HG03159 (cell line): Measurements from ENCODE around the gene BLOC1S1.
"Not testable (repeated sequence)": the region's sequence is repeated elsewhere in the genome, so short reads cannot be mapped to it uniquely, and the experiment has no call there.

ENCODE experiments used
- ATAC-seq: cut with Tn5 transposase; IDR thresholded peaks from one replicate; pipeline ENCODE4 v1.9.1; 2021; ENCODE audit warnings: mild to moderate bottlenecking, moderate library complexity; ENCODE audit not compliant: unreplicated experiment

The BLOC1S1 gene

GRCh38 chr12:55743406-55744339, 27.8 kb downstream of the BLOC1S1 start:
- ATAC-seq = peak; percentile 40

DNA sequence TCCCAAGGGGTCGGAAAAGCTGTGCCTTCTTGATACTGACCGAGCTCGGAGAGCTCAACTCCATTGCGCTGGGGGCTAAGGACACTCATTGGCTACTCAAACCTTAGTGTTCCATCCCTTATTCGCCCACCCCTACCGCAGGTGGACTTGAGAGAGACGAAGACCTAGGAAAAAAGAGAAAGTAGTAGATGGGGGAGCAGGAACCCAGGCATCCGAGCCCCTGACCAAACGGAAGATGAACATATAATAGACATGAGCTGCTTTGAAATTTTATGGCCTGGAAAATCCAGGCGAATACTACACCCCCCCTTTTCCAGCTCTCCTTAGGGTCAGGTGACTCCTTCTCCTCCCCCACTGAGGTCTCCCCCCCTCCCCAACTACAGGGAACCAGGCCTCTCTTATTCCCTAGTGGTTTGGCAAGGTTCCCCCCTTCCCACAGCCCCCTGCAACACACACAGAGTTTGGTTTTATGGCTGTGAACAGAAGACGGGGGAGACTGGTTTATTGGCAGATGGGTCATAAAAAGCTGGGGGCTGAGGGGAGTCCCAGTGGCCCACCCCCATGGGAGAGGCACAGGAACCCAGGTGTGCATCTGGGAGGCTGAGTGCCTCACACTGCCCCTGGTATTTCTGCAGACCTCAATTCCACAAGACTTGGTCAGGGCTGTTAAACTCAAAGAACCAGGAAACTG, 28.6 kb downstream of the BLOC1S1 start:
- ATAC-seq = no peak

DNA sequence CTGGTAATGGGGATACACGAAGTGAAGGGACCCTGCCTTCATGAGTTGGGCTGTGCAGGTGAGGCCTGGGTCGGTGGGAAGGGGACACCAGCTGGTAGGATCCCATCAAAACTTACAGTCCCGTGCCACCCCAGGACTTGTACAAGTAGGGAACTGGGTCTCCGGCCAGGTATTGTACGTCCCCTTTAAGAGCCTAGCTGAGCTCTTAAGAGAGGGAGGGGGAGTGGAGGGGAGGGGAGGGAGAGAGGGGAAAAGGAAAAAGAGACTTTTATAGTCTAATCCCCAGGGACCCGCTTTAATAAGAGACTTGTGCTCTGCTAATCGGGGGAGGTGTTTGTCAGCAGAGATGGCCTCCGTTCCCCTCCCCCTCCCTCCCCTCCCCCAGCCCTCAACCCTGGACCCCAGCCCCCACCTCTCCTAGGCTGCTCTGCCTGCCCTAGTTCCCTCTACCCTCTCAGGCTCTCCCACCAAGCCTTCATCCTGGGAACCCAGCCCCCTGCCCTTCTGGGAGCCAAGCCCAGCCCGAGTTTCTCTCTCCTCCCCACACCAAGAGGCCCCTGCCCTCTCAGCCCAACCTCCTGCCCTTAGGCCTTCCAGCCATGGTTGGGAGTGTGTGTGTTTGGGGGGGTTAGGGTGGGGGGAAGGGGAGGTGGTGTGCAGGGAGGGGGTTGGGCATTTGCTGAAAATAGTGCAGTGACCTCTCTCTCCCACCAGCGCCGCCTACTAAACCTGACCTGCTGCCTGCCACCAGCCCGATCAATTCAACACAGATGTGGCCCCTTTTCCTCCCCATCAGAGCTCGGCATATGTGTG, 29.7 kb downstream of the BLOC1S1 start:
- ATAC-seq = no peak

DNA sequence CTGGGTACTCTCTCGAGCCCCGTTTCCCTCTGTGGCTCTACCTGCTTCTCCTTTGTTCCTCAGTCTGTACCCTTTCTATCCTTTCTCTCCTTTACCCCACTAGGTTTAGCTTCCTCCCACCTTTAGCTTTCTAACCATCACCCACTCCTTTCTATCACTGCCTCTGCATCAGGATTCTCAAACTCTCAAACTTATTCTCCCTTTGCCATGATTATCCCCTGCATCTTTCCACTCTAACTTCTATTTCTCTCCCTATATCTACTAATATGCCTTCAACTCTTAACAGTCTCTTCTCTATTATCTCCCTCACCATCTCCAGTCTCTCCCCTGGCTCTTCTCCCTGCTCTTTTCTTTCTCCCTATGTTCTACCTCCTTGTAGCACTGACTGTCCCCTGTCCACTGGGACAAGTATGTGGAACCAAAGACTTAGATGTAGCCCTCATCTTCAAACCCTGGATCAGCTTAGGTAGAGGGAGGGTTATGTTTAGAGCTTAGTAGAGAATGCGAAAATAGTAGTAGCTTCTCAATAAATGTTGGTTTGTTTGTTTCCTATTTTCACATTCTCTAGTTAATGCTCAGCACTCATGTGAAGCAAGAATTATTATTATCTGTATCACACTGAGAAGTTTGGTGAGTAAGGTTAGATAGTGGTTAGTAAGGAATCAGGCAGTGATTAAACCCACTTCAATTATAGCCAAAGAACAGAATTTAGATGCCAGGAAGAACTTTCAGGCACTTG, 30.5 kb downstream of the BLOC1S1 start:
- ATAC-seq = no peak

DNA sequence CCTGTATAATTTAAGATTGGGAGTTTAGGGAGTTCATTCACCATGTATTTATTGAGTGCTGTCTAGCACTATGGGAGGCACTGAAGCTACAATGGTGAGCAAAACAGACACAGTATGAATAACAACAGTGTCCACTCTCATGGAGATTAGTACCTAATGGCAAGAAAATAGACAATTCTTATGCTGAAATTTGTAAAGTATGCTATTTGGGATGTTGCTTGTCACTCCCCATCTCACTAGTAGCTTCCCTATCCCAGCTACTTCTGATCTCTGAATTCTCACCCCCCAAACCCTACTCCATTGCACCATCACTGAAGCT, 31.0 kb downstream of the BLOC1S1 start:
- ATAC-seq = no peak

DNA sequence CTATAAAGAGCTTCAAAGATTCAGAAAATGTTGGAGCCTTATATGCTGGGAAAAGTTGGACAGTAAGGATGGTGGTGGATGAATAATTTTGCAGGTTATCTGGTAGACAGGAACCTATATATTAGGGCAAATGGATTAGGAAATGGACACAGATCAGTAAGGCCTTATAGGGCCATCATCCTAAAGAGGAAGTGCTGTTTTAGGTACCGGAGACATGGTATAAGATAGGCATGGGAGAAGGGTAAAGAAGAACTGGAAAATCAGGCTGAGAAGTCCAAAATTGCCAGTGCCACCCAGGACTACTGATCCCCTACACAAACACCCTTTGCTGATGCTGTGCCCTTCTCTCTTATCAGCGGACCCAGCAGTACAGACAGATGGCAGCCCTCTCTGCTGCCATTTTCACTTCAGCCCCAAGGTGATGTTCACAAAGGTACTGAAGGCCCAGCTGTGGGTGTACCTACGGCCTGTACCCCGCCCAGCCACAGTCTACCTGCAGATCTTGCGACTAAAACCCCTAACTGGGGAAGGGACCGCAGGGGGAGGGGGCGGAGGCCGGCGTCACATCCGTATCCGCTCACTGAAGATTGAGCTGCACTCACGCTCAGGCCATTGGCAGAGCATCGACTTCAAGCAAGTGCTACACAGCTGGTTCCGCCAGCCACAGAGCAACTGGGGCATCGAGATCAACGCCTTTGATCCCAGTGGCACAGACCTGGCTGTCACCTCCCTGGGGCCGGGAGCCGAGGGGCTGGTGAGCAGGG, 32.6 kb downstream of the BLOC1S1 start:
- no peak for ATAC-seq

DNA sequence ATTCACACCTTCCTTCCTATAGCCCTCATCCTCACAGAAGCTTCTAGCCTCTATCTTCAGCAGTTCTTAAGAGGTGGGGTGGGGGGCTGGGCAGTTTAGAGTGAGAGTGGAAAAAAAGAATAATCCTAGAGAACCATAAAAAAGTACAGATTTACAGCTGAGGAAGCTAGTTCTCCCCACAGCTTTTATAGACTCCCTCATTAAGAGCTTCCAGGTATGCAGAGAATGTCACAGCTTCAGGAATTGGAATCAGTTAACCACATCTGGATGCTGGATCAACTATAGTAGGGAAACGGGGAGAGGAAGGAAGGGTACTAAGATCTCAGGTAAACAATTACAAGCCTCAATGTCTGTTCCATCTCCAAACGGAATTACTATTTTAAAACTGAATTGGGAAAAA, 39.4 kb downstream of the BLOC1S1 start:
- no peak for ATAC-seq

GRCh38 chr12:55757701-55758100, 41.9 kb downstream of the BLOC1S1 start:
- no peak for ATAC-seq

GRCh38 chr12:55758575-55758974, 42.7 kb downstream of the BLOC1S1 start:
- not testable (repeated sequence) for ATAC-seq

DNA sequence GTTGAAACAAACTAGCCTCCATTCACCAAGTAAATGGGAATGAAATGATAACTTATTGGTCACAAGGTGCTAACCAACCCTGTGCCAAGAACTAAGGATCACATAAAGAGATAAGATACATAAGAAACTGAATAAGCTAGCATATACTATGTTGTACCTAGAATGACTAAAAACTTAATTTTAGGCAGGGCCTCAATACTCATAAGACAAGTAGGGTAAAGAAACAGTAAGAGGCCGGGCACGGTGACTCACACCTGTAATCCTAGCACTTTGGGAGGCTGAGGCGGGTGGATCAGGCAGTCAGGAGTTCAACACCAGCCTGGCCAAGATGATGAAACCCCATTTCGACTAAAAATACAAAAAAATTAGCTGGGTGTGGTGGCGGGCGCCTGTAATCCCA, 44.8 kb downstream of the BLOC1S1 start:
- ATAC-seq = no peak

GRCh38 chr12:55762646-55763045, 46.8 kb downstream of the BLOC1S1 start:
- ATAC-seq = no peak

DNA sequence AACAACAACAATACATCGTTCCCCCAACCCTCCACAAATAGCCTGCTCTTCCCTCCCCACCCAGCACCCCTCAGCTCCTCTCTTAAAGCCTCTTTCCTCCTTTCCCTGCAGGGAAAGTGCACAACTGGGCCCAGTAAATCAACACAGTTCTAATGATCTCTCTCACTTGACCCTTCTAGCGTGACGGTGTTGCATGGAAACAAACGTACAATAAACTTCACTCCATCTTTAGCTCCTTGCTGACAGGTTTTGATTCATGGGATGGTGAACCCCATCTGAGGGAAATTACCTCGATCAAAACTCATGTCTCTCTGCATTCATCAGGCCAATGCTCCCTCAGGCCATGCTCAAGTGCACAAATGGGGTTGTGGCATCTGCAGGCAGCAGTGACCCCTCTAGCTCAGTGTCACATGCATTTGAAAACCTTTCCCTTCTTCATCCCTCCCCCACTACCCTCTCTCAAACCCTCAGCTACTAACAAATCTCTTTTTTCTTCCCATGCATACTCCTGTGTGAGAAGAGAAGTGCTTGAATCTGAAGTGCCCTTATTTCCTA, 50.0 kb downstream of the BLOC1S1 start:
- no peak for ATAC-seq

- no peak for ATAC-seq
These were observed 51.3 kb downstream of the BLOC1S1 start for GRCh38 chr12:55767156-55767555.
